Uterus (tissue), 4 donors: Measurements from ENCODE around the gene PSMG4. TPM values are rescaled to one million over a fixed set of nuclear protein-coding genes. Genes with fewer than 3 reads are reported as not detected.

Source experiments
- DNase-seq, 2 donors: peaks; one replicate each; pipeline ENCODE4 v3.0.0-alpha.2; 2019 to 2020
- H3K27ac ChIP-seq, 2 donors: fragments of 200-600 bp; sonication (generic); 1 replicate in 1 of 2; 2 replicates in 1 of 2; pipeline ENCODE4 v1.5.1; 2016 to 2018
- H3K27me3 ChIP-seq, 2 donors: fragments of 200-600 bp; sonication (generic); one replicate each; pipeline ENCODE4 v1.5.1; 2018 to 2019; ENCODE audit warnings: control low read depth in 1 of 2
- H3K36me3 ChIP-seq, 2 donors: fragments of 200-600 bp; sonication (generic); one replicate each; pipeline ENCODE4 v1.5.1; 2019; ENCODE audit warnings: control low read depth in 1 of 2
- H3K4me1 ChIP-seq, 2 donors: fragments of 200-600 bp; sonication (generic); one replicate each; pipeline ENCODE4 v1.5.1; 2018 to 2019; ENCODE audit warnings: control low read depth in 1 of 2
- H3K4me3 ChIP-seq, 2 donors: fragments of 200-600 bp; sonication (generic); 1 replicate in 1 of 2; 2 replicates in 1 of 2; pipeline ENCODE4 v1.5.1; 2018 to 2019; ENCODE audit warnings: mild to moderate bottlenecking in 1 of 2
- H3K9me3 ChIP-seq, 2 donors: fragments of 200-600 bp; sonication (generic); one replicate each; pipeline ENCODE4 v1.5.1; 2019; ENCODE audit warnings: control low read depth in 1 of 2
- CTCF ChIP-seq, 4 experiments: fragments of 200-600 bp in 2 of 4; fragments of 450-650 bp in 2 of 4; sonication (generic) in 2 of 4; IDR thresholded peaks; one replicate each; pipeline ENCODE4 v1.5.1; 2016 to 2019; ENCODE audit warnings: antibody characterized with exemption in 4 of 4, mild to moderate bottlenecking in 2 of 4, moderate library complexity in 1 of 4
- POLR2A ChIP-seq, 2 donors: fragments of 450-650 bp; IDR thresholded peaks; one replicate each; pipeline ENCODE4 v1.6.1; 2016; ENCODE audit warnings: antibody characterized with exemption in 2 of 2, mild to moderate bottlenecking in 1 of 2, moderate library complexity in 1 of 2
- intact Hi-C: fragments of 100-400 bp; cut with DNase I; formaldehyde crosslinking; loops from one replicate; pipeline ENCODE4 v1.15.1; 2023; ENCODE audit warnings: low total_unique reads
- total RNA-seq, 4 donors: library from RNA; depleted of rRNA in 3 of 4; stranded (reverse); fragments of >200 nt in 3 of 4; gene quantifications; one replicate each; pipeline versions ENCODE4 v1.1.0 to v1.2.4, GENCODE V29; 2014 to 2023
- donor health status: DM: yes; HTN: yes; CAD: no.

The PSMG4 gene
- total RNA-seq, 4 donors from 2014 or later, result 13.1 to 49.4 (median 28.0) TPM

- Histone ChIP-seq H3K36me3 (no peaks in the 10 kb centered on the region), H3K27ac (no peak overlapping the region), H3K9me3 (no peaks in the 10 kb centered on the region), H3K4me3 (no peak overlapping the region), H3K27me3 (no peaks in the 10 kb centered on the region), H3K4me1 (no peaks in the 10 kb centered on the region)
- TF ChIP-seq CTCF (IDR thresholded peaks at IDR 0.05) (no peak), POLR2A (IDR thresholded peaks at IDR 0.05) (no peak)
- no peak for DNase-seq
- intact Hi-C loops, result loop anchor here (10.0 kb wide), 1 partner anchor 721 kb away; no protein-coding TSS in a partner anchor
These were observed 15.2 kb downstream of the PSMG4 start for GRCh38 chr6:3273707-3274521.

- no peaks in the 10 kb centered on the region for H3K27me3 ChIP-seq
- TF ChIP-seq POLR2A (IDR thresholded peaks at IDR 0.05) (no peak), CTCF (IDR thresholded peaks at IDR 0.05) (no peak)
- no peaks in the 10 kb centered on the region for H3K36me3 ChIP-seq
- DNase-seq, result no peak
- H3K27ac ChIP-seq, result no peak overlapping the region
- no peak overlapping the region for H3K4me3 ChIP-seq
- no peaks in the 10 kb centered on the region for H3K9me3 ChIP-seq
- H3K4me1 ChIP-seq, result peaks cover 0 to under 1% of the 10 kb centered on the region in 2 donors
- intact Hi-C loops, result loop anchor here (5.0 to 10.0 kb wide), 2 partner anchors 456 to 718 kb away; no protein-coding TSS in a partner anchor
These were observed 17.7 kb downstream of the PSMG4 start for GRCh38 chr6:3276174-3277167.

- Histone ChIP-seq H3K27ac (no peak overlapping the region), H3K4me3 (no peak overlapping the region), H3K27me3 (no peaks in the 10 kb centered on the region), H3K4me1 (peaks cover 3 to 4% of the 10 kb centered on the region in 2 donors), H3K9me3 (no peaks in the 10 kb centered on the region), H3K36me3 (no peaks in the 10 kb centered on the region)
- TF ChIP-seq POLR2A (IDR thresholded peaks at IDR 0.05) (no peak), CTCF (IDR thresholded peaks at IDR 0.05) (no peak)
- peak in 1 of 2 donors; percentile 13 for DNase-seq
- intact Hi-C loops, result loop anchor here (5.0 to 10.0 kb wide), 2 partner anchors 455 to 718 kb away; no protein-coding TSS in a partner anchor
These were observed 18.5 kb downstream of the PSMG4 start for GRCh38 chr6:3277251-3277650.

- no peaks in the 10 kb centered on the region for H3K27me3 ChIP-seq
- H3K36me3 ChIP-seq, result no peaks in the 10 kb centered on the region
- peaks cover 3 to 4% of the 10 kb centered on the region in 2 donors for H3K4me1 ChIP-seq
- H3K4me3 ChIP-seq, result no peak overlapping the region
- TF ChIP-seq CTCF (IDR thresholded peaks at IDR 0.05) (no peak), POLR2A (IDR thresholded peaks at IDR 0.05) (no peak)
- DNase-seq, result peak; percentile 12 to 18
- intact Hi-C loops, result loop anchor here (5.0 to 10.0 kb wide), 2 partner anchors 454 to 717 kb away; no protein-coding TSS in a partner anchor
- no peaks in the 10 kb centered on the region for H3K9me3 ChIP-seq
- H3K27ac ChIP-seq, result no peak overlapping the region
These were observed 19.2 kb downstream of the PSMG4 start for GRCh38 chr6:3277851-3278416.
